GM19328 (cell line): Measurements from ENCODE around the gene ELK4.

Source experiments
- ATAC-seq: cut with Tn5 transposase; IDR thresholded peaks from one replicate; pipeline ENCODE4 v1.9.1; 2021; ENCODE audit warnings: mild to moderate bottlenecking, moderate library complexity; ENCODE audit not compliant: unreplicated experiment

ELK4 gene

DNA sequence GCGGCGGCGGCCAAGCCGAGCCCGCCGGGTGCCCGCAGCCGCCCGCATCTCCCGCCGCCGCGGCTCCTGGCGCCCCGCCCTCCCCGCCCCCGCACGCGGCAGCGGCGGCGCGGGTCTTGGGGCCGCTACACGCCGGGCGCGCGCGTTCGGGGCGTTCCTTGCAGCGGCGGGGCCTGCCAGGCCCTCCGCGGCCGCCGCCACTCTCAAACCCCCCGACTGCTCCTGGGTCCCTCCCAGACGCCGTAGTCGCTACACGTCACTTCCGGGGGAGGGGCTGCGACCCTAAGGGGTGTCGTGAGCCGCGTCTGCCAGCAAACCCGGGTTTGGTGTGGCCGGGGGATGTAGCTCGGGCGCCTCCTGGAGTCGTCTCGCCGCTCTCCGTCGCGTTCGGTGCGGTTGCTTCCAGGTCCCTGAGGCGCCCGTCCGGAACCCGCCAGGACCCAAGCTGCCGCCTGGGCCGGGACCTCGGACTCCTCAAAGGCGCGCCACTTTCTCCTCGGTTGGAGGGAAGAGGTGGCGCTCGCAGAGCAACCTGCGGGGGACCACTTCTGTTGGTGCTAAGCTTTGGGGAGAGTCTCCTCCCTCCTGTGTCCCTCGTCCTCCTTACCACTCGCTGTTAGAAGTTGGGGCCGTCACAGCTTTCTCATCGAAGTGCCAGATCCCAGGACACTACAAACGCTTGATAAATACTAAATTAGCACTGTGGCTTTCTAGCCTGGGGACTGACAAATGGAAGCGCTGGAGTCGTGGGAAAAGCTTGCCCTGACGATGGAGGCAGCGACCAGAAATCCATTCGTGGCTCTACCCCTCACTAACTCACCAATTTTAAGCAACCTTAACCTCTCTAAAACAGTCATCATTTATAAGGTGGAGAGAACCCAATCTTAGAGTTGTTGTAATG is at the start of gene ELK4:
Gene ELK4 (minus strand): TSS at position 244 of the 901 bp plus-strand sequence. CDS start 8,129 bp downstream, outside the sequence.
- ATAC-seq, result peak; percentile 74

GRCh38 chr1:205681364-205681763 is 49.6 kb upstream of the ELK4 start:
- ATAC-seq, result no peak

GRCh38 chr1:205680073-205680851 is 48.5 kb upstream of the ELK4 start, which contains the start of gene SLC45A3:
Gene SLC45A3, minus strand, starts transcription at chr1:205680509. Its CDS starts 15,853 bp downstream, at chr1:205664656.
- ATAC-seq, result no peak

GRCh38 chr1:205678286-205679111 is 46.7 kb upstream of the ELK4 start:
- ATAC-seq, result no peak

GRCh38 chr1:205677167-205677566 is 45.4 kb upstream of the ELK4 start:
- ATAC-seq, result no peak

DNA sequence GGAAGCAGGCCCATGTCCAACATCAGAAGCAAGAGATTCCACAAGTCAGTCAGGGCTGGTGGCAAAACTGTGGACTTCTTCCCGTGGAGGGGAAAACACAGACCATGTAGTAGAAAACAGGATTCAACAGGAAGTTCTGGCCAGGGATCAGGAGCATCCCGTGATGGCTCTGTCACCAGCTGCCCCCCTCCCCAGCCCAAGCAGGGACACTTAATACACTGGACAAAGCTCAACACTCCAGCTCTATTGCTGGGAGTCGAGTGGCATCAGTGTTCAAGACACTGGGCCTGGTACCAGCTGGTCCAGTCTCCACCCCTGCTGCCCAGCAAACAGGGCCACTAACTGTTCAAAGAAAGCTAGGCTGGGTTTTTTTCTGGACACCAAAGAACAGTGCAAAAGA is 44.8 kb upstream of the ELK4 start:
- no peak for ATAC-seq

DNA sequence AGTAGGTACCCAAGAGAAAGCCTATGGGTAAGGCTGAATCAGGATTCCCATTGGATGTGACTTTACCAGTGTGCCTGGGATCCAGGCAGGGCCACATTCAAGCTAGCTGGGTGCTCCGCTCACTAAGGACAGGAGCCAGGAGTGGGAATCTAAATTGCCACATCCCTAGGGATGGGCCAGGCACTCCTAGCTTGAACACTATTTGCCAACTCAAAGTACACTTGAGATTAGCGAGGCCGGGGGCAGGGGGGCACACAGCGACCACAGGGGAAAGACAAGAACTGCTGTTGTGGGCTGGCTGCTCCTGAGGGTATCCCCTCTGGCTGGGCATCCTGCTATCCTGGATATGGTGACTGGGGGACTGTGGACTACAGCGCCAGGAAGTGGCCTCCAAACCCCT is 44.2 kb upstream of the ELK4 start:
- no peak for ATAC-seq

DNA sequence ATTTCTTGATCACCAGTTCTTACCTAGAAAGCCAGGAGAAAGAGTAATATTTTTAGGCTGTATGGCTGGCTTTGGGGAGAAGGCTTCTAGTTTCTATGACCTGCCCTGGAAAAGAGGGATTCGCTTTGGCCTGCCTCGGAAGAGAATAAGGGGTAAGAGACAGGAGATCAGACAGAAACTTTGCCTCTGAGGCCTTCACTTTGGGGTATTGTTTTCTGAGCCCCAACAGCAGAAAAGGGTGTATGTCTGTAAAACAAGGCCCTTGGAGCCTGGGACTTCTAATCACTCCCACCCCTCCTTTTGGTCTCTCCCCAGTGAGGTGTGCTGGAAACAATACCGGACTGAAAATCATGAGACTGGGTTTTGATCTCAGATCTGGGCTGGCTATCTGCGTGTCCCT is 43.4 kb upstream of the ELK4 start:
- ATAC-seq, result no peak

DNA sequence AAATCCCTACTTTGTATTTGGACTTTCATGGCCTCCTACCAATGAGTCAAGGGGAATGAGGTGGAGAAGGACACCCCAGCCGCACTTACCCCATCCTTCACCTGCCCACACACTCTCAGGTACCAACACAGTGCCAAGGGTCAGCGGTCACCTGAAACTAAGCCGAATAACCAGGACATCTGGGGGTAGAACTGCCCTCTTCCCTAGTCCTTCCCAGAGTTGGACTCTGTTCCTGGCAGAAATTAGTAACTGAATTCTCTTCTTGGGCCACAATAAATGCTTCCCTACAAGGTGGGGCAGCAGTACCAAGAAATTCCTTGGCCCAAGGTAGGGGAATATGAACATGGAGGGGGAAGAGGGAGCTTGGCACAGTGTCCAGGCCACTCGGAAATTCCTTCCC is 41.2 kb upstream of the ELK4 start:
- no peak for ATAC-seq

DNA sequence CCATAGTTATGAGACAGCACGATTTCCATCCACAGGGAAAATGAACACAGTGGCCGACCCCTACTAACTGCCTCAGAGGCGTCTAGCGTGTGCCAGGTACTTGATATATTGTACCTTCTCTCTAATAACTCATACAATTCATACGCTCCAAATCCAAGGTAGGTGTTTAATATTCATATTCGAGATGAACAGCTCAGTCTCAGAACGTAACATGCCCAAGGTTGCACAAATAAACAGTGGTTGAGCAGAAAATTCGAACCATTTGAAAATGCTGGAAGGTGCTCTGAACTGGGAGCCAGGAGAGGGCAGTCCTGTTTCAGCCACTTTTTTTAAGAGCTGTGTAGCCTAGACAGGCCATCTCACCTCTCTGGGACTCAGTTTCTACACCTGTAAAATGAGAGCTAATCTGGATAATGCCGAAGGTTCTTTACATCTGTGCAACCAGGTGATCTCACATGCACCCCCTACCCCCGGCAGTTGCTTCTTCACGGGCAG is 40.6 kb upstream of the ELK4 start:
- ATAC-seq, result no peak

DNA sequence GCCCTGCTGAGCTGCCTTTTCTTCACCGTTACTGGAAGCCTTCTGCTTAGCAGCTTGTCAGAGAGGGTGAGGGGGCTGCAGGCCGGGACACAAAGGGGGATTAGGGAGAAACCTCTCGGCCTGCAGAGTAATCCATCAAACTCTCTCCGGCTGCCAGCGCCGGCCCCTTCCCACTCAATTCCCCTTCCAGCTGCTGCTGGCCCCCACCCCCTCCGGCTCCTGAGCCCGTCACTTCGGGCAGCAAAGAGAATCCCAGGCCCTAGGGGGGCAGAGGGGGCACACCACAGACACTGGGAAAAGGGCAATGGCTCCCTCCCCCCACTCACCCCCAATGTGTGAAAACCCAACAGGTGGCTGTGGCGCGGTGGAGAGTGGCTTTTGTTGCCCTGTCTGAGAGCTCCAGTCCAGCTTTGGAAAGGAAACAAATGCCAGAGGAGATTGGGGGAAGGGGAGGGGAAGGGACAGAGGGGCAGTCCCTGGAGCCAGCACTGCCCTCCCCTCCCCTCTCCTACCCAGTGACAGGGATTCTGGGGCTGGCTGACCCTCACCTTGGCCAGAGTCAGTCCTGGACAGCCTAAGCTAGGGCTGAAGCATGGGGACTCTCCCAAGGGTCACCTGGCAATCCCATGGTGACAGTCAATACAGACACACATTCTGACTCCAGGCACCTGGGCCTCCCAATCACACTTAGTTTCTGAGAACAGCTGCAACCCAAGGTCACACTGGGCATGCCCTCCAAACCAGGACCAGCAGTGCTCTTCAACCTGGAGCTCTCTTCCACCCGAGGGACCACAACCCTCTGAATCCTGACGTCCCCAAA is 39.0 kb upstream of the ELK4 start:
- ATAC-seq, result no peak

GRCh38 chr1:205670150-205670446 is 38.3 kb upstream of the ELK4 start:
- ATAC-seq, result no peak

DNA sequence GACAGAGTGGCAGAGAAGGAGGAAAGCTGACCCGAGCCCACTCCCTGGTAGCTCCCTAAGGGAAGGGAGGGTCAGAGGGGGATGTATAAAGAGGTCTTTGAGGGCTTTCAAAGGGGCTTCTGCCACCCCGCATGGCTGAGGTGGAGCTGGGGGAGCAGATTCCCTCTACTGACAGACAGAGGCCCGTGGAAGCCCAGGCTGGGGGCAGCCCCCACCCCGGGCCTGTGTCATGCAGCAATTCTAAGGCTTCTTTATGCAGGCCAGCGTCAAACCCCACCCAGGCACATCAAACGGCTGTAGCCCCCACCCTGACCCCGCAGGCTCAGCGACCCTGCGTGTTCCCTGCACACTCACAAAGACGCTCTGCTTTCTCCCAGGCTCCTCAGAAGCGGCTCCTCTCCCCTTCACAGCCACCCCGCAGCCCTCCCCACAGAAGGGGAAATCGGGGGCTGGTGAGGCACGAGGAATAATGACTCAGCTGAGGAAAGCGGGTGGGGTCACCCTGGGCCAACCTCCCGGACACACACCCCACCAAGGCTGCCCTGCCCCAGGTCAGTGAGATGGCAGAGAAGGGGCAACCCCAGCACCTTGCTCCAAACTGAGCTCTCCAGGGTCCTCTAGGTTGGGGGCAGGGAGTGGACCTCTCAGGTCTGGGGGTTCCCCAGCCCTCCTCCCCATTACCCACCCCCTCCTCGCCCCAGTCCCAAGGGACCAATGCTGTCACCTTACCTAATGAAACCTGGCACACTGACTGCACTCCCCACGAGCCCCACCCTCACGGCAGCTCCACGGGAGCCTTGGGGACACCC is 37.7 kb upstream of the ELK4 start:
- ATAC-seq, result no peak

DNA sequence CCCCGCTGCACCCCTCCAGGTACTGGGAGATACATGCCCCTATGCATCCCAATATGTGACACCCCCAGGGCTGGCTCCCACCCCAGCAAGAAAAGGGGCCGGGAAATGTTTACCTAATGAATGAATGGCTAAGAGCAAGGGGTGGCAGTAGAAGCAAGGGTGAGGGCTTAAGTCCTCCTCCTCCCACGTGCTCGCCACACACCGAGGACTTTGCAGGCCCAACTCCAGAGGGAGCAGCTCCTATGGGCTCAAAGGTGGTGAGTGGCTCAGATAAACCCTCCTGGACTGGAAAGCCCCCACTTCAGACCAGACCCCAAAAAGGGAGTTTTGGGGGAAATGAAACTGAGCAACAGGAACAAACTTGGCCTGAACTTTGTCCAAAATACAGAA is 37.1 kb upstream of the ELK4 start:
- no peak for ATAC-seq

GRCh38 chr1:205667909-205668643 is 36.3 kb upstream of the ELK4 start:
- no peak for ATAC-seq

- no peak for ATAC-seq
Measured at GRCh38 chr1:205666372-205667166, 34.8 kb upstream of the ELK4 start.

- no peak for ATAC-seq
Measured at GRCh38 chr1:205665201-205666045, 33.6 kb upstream of the ELK4 start.
